CD4-positive, alpha-beta memory T cell (primary cell): Measurements from ENCODE around the gene SP3. TPM values are rescaled to one million over a fixed set of nuclear protein-coding genes. Genes with fewer than 3 reads are reported as not detected.
A peak's percentile ranks its signal among the peaks of the same experiment; 100 is the strongest.

Source experiments
- CTCF ChIA-PET: fragments of 350-600 bp; sonication (Branson Sonifier 250); formaldehyde crosslinking; loops from one replicate; lab custom pipeline; 2021; ENCODE audit warnings: inconsistent platforms; ENCODE audit not compliant: partially characterized antibody; lab: Charles Lee
- POLR2A ChIA-PET: fragments of 350-600 bp; sonication (Branson Sonifier 250); formaldehyde crosslinking; loops from one replicate; lab custom pipeline; 2021; ENCODE audit not compliant: partially characterized antibody; lab: Charles Lee
- DNase-seq, 5 donors: peaks; one replicate each; pipeline versions ENCODE4 v3.0.0 to v3.0.0-alpha.2; 2020 to 2022; ENCODE audit warnings: mixed read lengths in 1 of 5
- H3K27ac ChIP-seq: one replicate; pipeline ENCODE4 v1.7.0; 2013; ENCODE audit warnings: low read depth, low read length
- H3K27me3 ChIP-seq: 2 replicates; pipeline ENCODE4 v1.7.0; 2013; ENCODE audit warnings: mild to moderate bottlenecking, low read length, moderate library complexity; ENCODE audit not compliant: insufficient read depth
- H3K36me3 ChIP-seq: 2 replicates; pipeline ENCODE4 v1.7.0; 2013; ENCODE audit warnings: mild to moderate bottlenecking, low read length, moderate library complexity; ENCODE audit not compliant: insufficient read depth
- H3K4me1 ChIP-seq: 2 replicates; pipeline ENCODE4 v1.7.0; 2013; ENCODE audit warnings: mild to moderate bottlenecking, low read length, moderate library complexity; ENCODE audit not compliant: insufficient read depth
- H3K4me3 ChIP-seq, 2 donors: one replicate each; pipeline ENCODE4 v1.7.0; 2013; ENCODE audit warnings: low read length in 2 of 2, mild to moderate bottlenecking in 1 of 2
- H3K9me3 ChIP-seq, 2 donors: one replicate each; pipeline ENCODE4 v1.7.0; 2013; ENCODE audit warnings: low read length in 2 of 2, control low read depth in 1 of 2; ENCODE audit not compliant: control insufficient read depth in 1 of 2
- H3K27ac Mint-ChIP-seq, 7 donors: one replicate each; pipeline ENCODE4 v1.8.0; 2020 to 2021; ENCODE audit warnings: mixed read lengths in 7 of 7, mild to moderate bottlenecking in 6 of 7, inconsistent platforms in 3 of 7, moderate library complexity in 3 of 7
- H3K27me3 Mint-ChIP-seq, 2 donors: one replicate each; pipeline ENCODE4 v1.8.0; 2020 to 2021; ENCODE audit warnings: mixed read lengths in 2 of 2
- H3K36me3 Mint-ChIP-seq, 2 donors: one replicate each; pipeline ENCODE4 v1.8.0; 2020 to 2021; ENCODE audit warnings: mixed read lengths in 2 of 2, inconsistent platforms in 1 of 2, mild to moderate bottlenecking in 1 of 2
- H3K4me1 Mint-ChIP-seq, 4 donors: one replicate each; pipeline ENCODE4 v1.8.0; 2020 to 2021; ENCODE audit warnings: mixed read lengths in 4 of 4, mild to moderate bottlenecking in 1 of 4
- H3K4me3 Mint-ChIP-seq, 8 donors: one replicate each; pipeline ENCODE4 v1.8.0; 2020 to 2021; ENCODE audit warnings: mixed read lengths in 8 of 8, mild to moderate bottlenecking in 7 of 8, moderate library complexity in 6 of 8, inconsistent platforms in 3 of 8
- H3K9me3 Mint-ChIP-seq, 8 donors: one replicate each; pipeline ENCODE4 v1.8.0; 2020 to 2021; ENCODE audit warnings: mixed read lengths in 8 of 8, mild to moderate bottlenecking in 5 of 8, inconsistent platforms in 3 of 8, moderate library complexity in 1 of 8
- intact Hi-C: fragments of 100-400 bp; cut with micrococcal nuclease; formaldehyde crosslinking; loops from one replicate; pipeline ENCODE4 v1.15.1; 2023
- polyA plus RNA-seq, 2 donors: library from polyadenylated mRNA; unstranded; fragments of 300-500 nt; fragmentation: Illumina TruSeq; gene quantifications; one replicate each; pipeline ENCODE4 v1.2.3, GENCODE V29; 2021
- total RNA-seq, 2 experiments: library from RNA; stranded (reverse); gene quantifications; one replicate each; pipeline ENCODE4 v1.2.3, GENCODE V29; 2021

SP3 gene
- total and polyA plus RNA-seq, 4 experiments from 2014 or later, result 55.5 to 130 (median 100) TPM

- no peaks in the 10 kb centered on the region for H3K9me3 ChIP-seq
- POLR2A ChIA-PET, result no interaction called here
- H3K27ac ChIP-seq, result no peak overlapping the region
- no peaks in the 10 kb centered on the region for H3K36me3 ChIP-seq
- no peak overlapping the region for H3K4me3 ChIP-seq
- H3K4me1 ChIP-seq, result peaks cover 10% of the 10 kb centered on the region
- CTCF ChIA-PET, result no interaction called here
- Mint-ChIP-seq H3K27me3 (no peaks in the 10 kb centered on the region), H3K9me3 (peaks cover 0 to 2% (median 0%) of the 10 kb centered on the region in 8 donors), H3K27ac (no peak overlapping the region), H3K36me3 (peaks cover 0 to 9% of the 10 kb centered on the region in 2 donors), H3K4me1 (peaks cover 9 to 21% (median 15%) of the 10 kb centered on the region in 4 donors), H3K4me3 (peak overlapping the region in 1 of 8 donors; percentile 50)
- H3K27me3 ChIP-seq, result no peaks in the 10 kb centered on the region
- intact Hi-C loops, result loop anchor here (10.0 kb wide), 1 partner anchor 626 kb away; the partner anchor contains the start of gene WIPF1
- no peak for DNase-seq
These were observed 3.4 kb upstream of the SP3 start for GRCh38 chr2:173968551-173968950.

DNA sequence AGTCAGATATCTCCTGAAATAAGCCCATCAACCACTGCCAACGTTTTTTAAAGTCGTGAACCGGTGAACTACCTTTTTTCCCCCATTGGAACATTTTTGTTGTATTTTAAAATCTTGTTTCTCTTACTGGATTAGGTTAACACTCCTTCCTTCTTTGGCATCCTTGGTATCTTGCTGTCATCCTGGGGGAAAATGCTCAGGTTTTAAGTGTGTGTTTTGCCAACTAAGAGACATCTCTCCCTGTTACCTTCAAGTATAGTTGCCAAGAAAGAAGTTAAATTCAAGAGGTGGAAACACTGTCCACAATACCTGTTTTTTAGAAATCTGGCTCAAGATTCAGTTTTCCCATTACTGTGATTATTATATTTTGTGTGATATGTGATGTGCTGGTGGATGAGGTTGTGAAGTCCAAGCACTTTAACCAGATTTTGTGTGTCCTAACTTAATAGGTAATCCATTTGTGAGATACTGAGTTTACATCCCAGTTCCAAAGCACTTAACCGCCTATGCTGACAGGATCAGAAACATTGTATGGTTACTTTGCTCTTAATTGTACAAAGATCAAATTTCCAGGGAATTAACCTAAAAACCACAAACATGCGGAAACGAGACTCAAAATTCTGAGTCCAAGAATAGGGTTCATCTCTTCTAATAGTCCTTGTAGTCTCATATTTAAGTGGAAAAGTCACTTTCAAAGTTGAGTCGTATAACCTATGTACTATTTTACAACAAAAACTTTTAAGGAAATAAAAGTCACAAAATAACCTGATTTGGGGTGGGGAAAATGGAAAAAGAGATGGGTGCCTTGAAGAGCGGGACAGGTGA lies 1.3 kb upstream of the SP3 start:
- peak overlapping the region; percentile 93 to 100 (median 97) for H3K27ac Mint-ChIP-seq
- H3K4me3 Mint-ChIP-seq, result peak overlapping the region; percentile 90 to 99 (median 96)
- Histone ChIP-seq H3K27ac (peak overlapping the region; percentile 96), H3K36me3 (no peaks in the 10 kb centered on the region), H3K27me3 (no peaks in the 10 kb centered on the region), H3K4me1 (peaks cover 24% of the 10 kb centered on the region), H3K4me3 (peak overlapping the region; percentile 53 to 83), H3K9me3 (no peaks in the 10 kb centered on the region)
- DNase-seq, result no peak
- H3K9me3 Mint-ChIP-seq, result peaks cover 0 to 2% (median 0%) of the 10 kb centered on the region in 8 donors
- ChIA-PET CTCF (no interaction called here), POLR2A (interaction anchor here (0.6 to 2.2 kb wide), 12 partner anchors 13 to 1539 kb away, joined by 3 to 7 read pairs (median 4); partner anchors contain the start of genes ITGA6, OLA1 and SCRN3)
- H3K4me1 Mint-ChIP-seq, result peaks cover 19 to 41% (median 28%) of the 10 kb centered on the region in 4 donors
- H3K36me3 Mint-ChIP-seq, result peaks cover 2 to 24% of the 10 kb centered on the region in 2 donors
- intact Hi-C loops, result loop anchor here (10.0 kb wide), 1 partner anchor 628 kb away; the partner anchor contains the start of gene WIPF1
- no peaks in the 10 kb centered on the region for H3K27me3 Mint-ChIP-seq

- Mint-ChIP-seq H3K36me3 (peaks cover 14 to 37% of the 10 kb centered on the region in 2 donors), H3K4me1 (peaks cover 30 to 58% (median 42%) of the 10 kb centered on the region in 4 donors), H3K27me3 (no peaks in the 10 kb centered on the region), H3K27ac (peak overlapping the region; percentile 94 to 100 (median 98)), H3K9me3 (peaks cover 0 to 2% (median 0%) of the 10 kb centered on the region in 8 donors), H3K4me3 (peak overlapping the region; percentile 90 to 99 (median 96))
- intact Hi-C loops, result loop anchor here (1.0 to 10.0 kb wide), 6 partner anchors 42 to 1204 kb away; partner anchors contain the start of genes ATF2, OLA1 and WIPF1
- peak overlapping the region; percentile 96 for H3K27ac ChIP-seq
- H3K4me3 ChIP-seq, result peak overlapping the region; percentile 24 to 83
- H3K4me1 ChIP-seq, result peaks cover 40% of the 10 kb centered on the region
- H3K36me3 ChIP-seq, result no peaks in the 10 kb centered on the region
- no peaks in the 10 kb centered on the region for H3K9me3 ChIP-seq
- no peaks in the 10 kb centered on the region for H3K27me3 ChIP-seq
- POLR2A ChIA-PET, result interaction anchor here (0.8 to 2.2 kb wide), 12 partner anchors 9 to 377 kb away, joined by 3 to 7 read pairs (median 3); partner anchors contain the start of gene OLA1
- CTCF ChIA-PET, result no interaction called here
- DNase-seq, result peak; percentile 78 to 92 (median 86)
These were observed 405 bp downstream of the SP3 start for GRCh38 chr2:173964565-173965371.

DNA sequence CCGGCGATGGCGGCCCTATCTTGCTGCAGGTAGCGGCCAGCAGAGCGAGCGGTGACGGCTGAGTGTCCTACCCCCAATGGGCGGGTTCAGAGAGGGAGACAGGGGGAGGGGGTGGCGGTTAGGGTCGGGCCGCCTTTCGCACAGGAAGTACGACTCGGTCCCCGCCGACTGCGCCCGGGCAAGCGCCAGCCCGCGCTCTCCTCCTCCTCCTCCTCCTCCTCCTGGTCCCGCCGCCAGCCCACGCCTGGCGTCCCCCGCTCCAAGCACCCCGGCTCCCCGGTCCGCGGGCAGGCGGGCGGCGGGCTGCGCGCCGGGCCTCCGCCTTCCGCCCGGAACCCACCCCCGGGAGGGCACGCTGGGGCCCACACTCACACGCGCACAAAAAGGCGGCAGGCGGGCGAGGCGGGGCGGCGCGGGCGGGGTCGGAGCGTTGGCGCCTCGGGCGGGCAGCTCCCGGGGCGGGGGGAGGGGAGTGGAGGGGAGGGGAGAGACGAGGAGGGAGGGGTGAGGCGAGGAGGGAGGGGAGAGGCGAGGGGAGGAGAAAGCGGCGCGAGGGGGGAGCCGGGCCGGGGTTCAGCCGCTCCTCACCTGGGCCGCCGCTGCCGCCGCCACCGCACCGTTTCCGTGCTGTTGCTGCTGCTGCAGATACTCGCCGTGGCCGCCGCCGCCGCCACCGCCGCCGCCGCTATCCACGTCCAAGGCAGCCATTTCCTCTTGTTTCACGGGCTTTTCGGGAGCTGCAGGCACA lies 1.2 kb downstream of the SP3 start:
- peaks cover 48% of the 10 kb centered on the region for H3K4me1 ChIP-seq
- Mint-ChIP-seq H3K4me1 (peaks cover 37 to 65% (median 49%) of the 10 kb centered on the region in 4 donors), H3K27ac (peak overlapping the region; percentile 85 to 97 (median 90)), H3K36me3 (peaks cover 18 to 43% of the 10 kb centered on the region in 2 donors), H3K27me3 (no peaks in the 10 kb centered on the region), H3K4me3 (peak overlapping the region; percentile 69 to 99 (median 83)), H3K9me3 (peaks cover 0 to 2% (median 0%) of the 10 kb centered on the region in 8 donors)
- H3K9me3 ChIP-seq, result no peaks in the 10 kb centered on the region
- peak overlapping the region; percentile 96 for H3K27ac ChIP-seq
- CTCF ChIA-PET, result no interaction called here
- H3K4me3 ChIP-seq, result peak overlapping the region in 1 of 2 donors; percentile 63
- H3K36me3 ChIP-seq, result no peaks in the 10 kb centered on the region
- DNase-seq, result peak; percentile 91 to 97 (median 93)
- POLR2A ChIA-PET, result interaction anchor here (0.8 to 2.2 kb wide), 8 partner anchors 8 to 373 kb away, joined by 3 to 7 read pairs (median 3); partner anchors contain the start of gene OLA1
- no peaks in the 10 kb centered on the region for H3K27me3 ChIP-seq
- intact Hi-C loops, result loop anchor here (2.0 to 10.0 kb wide), 5 partner anchors 42 to 1205 kb away; partner anchors contain the start of genes ATF2, OLA1 and WIPF1

GRCh38 chr2:173963323-173963816 lies 1.8 kb downstream of the SP3 start:
- Mint-ChIP-seq H3K27ac (peak overlapping the region; percentile 96 to 100 (median 99)), H3K9me3 (peaks cover 0 to 2% (median 0%) of the 10 kb centered on the region in 8 donors), H3K4me3 (peak overlapping the region; percentile 87 to 99 (median 97)), H3K27me3 (no peaks in the 10 kb centered on the region), H3K4me1 (peaks cover 40 to 71% (median 53%) of the 10 kb centered on the region in 4 donors), H3K36me3 (peaks cover 19 to 43% of the 10 kb centered on the region in 2 donors)
- H3K27ac ChIP-seq, result peak overlapping the region; percentile 96
- intact Hi-C loops, result loop anchor here (2.0 to 10.0 kb wide), 3 partner anchors 41 to 631 kb away; partner anchors contain the start of gene WIPF1
- ChIA-PET POLR2A (interaction anchor here (1.0 kb wide), 1 partner anchor 285 kb away, joined by 3 read pairs; the partner anchor contains the start of gene OLA1), CTCF (interaction anchor here (0.9 kb wide), 1 partner anchor 77 kb away, joined by 3 read pairs; no protein-coding TSS in a partner anchor)
- DNase-seq, result peak; percentile 80 to 86 (median 81)
- peak overlapping the region; percentile 44 to 63 for H3K4me3 ChIP-seq
- no peaks in the 10 kb centered on the region for H3K36me3 ChIP-seq
- no peaks in the 10 kb centered on the region for H3K27me3 ChIP-seq
- H3K9me3 ChIP-seq, result no peaks in the 10 kb centered on the region
- peaks cover 54% of the 10 kb centered on the region for H3K4me1 ChIP-seq
